Endometrial microvascular endothelial cells (primary cell): ENCODE results near the gene IL11. TPM values are rescaled to one million over a fixed set of nuclear protein-coding genes. Genes with fewer than 3 reads are reported as not detected.

Source experiments
- total RNA-seq: library from RNA; depleted of rRNA; stranded (reverse); fragments of >200 nt; gene quantifications from one replicate; pipeline ENCODE4 v1.2.3, GENCODE V29; 2015; ENCODE audit errors: inconsistent ontology term

Gene IL11
- total RNA-seq, 1 donor from 2014 or later, result not detected

Other genes starting within 250 kb of the IL11 start
- not detected for gene TNNT1, start 221.3 kb downstream of the IL11 start, total RNA-seq
- not detected for gene TNNI3, start 212.7 kb downstream of the IL11 start, total RNA-seq
- not detected for gene DNAAF3, start 203.8 kb downstream of the IL11 start, total RNA-seq
- gene SYT5, start 190.2 kb downstream of the IL11 start, total RNA-seq, result not detected
- gene PTPRH, start 161.0 kb downstream of the IL11 start, total RNA-seq, result 1.9 TPM
- gene TMEM86B, start 141.7 kb downstream of the IL11 start, total RNA-seq, result 1.1 TPM
- gene PPP6R1, start 111.4 kb downstream of the IL11 start, total RNA-seq, result 63.8 TPM
- 26.7 TPM for gene HSPBP1, start 90.4 kb downstream of the IL11 start, total RNA-seq
- gene BRSK1, start 86.5 kb downstream of the IL11 start, total RNA-seq, result 1.1 TPM
- gene TMEM150B, start 45.1 kb downstream of the IL11 start, total RNA-seq, result not detected
- 4.3 TPM for gene KMT5C, start 30.6 kb downstream of the IL11 start, total RNA-seq
- gene COX6B2, start 15.7 kb downstream of the IL11 start, total RNA-seq, result not detected
- gene GARIN5B, start 7.2 kb downstream of the IL11 start, total RNA-seq, result not detected
- not detected for gene TMEM190, start 6.4 kb upstream of the IL11 start, total RNA-seq
- not detected for gene TMEM238, start 13.8 kb upstream of the IL11 start, total RNA-seq
- gene RPL28, start 15.5 kb upstream of the IL11 start, total RNA-seq, result 298 TPM
- gene UBE2S, start 37.3 kb upstream of the IL11 start, total RNA-seq, result 101 TPM
- not detected for gene SHISA7, start 72.8 kb upstream of the IL11 start, total RNA-seq
- gene ISOC2, start 91.2 kb upstream of the IL11 start, total RNA-seq, result 58.8 TPM
- not detected for gene C19orf85, start 94.3 kb upstream of the IL11 start, total RNA-seq
- gene ZNF628, start 106.2 kb upstream of the IL11 start, total RNA-seq, result 4.6 TPM
- 8.5 TPM for gene NAT14, start 114.7 kb upstream of the IL11 start, total RNA-seq
- gene SSC5D, start 118.0 kb upstream of the IL11 start, total RNA-seq, result 1.1 TPM
- not detected for gene SBK2, start 166.7 kb upstream of the IL11 start, total RNA-seq
- gene SBK3, start 175.1 kb upstream of the IL11 start, total RNA-seq, result not detected
- 4.8 TPM for gene ZNF579, start 210.4 kb upstream of the IL11 start, total RNA-seq
- gene FIZ1, start 229.1 kb upstream of the IL11 start, total RNA-seq, result 0.93 TPM
- gene ZNF524, start 229.8 kb upstream of the IL11 start, total RNA-seq, result 16.7 TPM
- 3.3 TPM for gene ZNF865, start 235.2 kb upstream of the IL11 start, total RNA-seq